ENCODE data around the gene PRMT3.
"Not testable (repeated sequence)": the region's sequence is repeated elsewhere in the genome, so short reads cannot be mapped to it uniquely, and the experiment has no call there.

The PRMT3 gene

DNA sequence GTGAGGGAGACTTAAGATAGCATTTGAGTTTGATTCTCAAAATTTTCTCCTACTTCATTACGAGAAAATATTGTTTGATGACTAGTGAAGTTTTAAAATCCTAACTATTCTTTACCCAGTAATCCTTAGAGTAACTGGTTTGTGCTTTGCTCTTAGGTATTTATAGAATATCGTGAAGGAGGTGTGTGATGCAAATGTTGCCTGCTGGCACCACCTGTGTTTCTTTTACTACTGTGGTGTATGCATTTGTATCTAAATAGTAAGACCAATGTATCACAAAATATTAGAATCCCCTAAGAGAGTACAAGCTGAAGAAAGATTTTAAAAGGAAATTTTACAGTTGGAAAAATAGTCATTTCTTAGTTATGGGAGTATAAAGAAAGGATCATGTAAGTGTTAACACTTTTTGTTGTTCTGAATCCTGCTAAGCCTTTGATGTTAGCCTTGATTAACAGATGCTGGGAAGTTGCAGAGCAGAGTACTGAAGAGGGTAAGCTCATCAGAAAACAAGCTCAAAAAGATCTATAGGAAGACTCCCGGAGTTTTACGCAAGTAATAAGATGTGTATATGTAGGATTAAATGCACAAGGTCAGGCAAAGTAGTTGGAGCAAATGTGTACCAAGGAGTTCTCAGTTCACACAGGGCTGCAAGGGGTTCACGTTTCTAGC lies 109.7 kb downstream of the PRMT3 start:
- in situ Hi-C loops (cut with HindIII; ENCODE audit: low sequenced_read_pairs): no loop called here

GRCh38 chr11:20501252-20501651 lies 113.7 kb downstream of the PRMT3 start:
- in situ Hi-C loops (cut with HindIII; ENCODE audit: low sequenced_read_pairs): no loop called here

- in situ Hi-C loops (cut with HindIII; ENCODE audit: low sequenced_read_pairs): no loop called here
These were observed 114.5 kb downstream of the PRMT3 start for GRCh38 chr11:20501971-20502370.

GRCh38 chr11:20511982-20512381 lies 124.5 kb downstream of the PRMT3 start:
- in situ Hi-C loops (cut with HindIII; ENCODE audit: low sequenced_read_pairs): no loop called here

GRCh38 chr11:20512869-20513268 lies 125.4 kb downstream of the PRMT3 start:
- in situ Hi-C loops (cut with HindIII; ENCODE audit: low sequenced_read_pairs): no loop called here

GRCh38 chr11:20518323-20518834 lies 130.9 kb downstream of the PRMT3 start:
- in situ Hi-C loops (cut with HindIII; ENCODE audit: low sequenced_read_pairs): no loop called here

- in situ Hi-C loops (cut with HindIII; ENCODE audit: low sequenced_read_pairs): no loop called here
These were observed 135.0 kb downstream of the PRMT3 start for GRCh38 chr11:20522536-20522935.

DNA sequence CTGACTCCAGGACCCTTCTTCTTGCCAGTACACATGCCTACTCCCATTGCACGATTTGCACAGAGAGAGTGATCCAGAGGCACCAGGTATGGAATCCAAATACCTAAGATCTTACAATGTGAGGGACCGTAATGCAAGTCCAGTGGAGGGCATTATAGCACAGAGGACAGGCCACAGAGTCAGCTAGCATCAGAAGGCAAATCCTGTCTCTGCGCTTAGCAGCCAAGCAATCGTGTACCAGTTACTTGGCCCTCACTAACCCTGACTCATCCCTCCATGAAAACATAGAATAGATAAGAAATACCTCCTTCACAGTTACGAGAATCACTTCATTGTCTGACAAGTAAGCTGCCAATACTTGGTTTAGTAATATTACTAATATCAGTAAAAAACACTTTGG lies 142.2 kb downstream of the PRMT3 start:
- in situ Hi-C loops (cut with HindIII; ENCODE audit: low sequenced_read_pairs): no loop called here

GRCh38 chr11:20530942-20531703 lies 143.6 kb downstream of the PRMT3 start:
- in situ Hi-C loops (cut with HindIII; ENCODE audit: low sequenced_read_pairs): no loop called here

DNA sequence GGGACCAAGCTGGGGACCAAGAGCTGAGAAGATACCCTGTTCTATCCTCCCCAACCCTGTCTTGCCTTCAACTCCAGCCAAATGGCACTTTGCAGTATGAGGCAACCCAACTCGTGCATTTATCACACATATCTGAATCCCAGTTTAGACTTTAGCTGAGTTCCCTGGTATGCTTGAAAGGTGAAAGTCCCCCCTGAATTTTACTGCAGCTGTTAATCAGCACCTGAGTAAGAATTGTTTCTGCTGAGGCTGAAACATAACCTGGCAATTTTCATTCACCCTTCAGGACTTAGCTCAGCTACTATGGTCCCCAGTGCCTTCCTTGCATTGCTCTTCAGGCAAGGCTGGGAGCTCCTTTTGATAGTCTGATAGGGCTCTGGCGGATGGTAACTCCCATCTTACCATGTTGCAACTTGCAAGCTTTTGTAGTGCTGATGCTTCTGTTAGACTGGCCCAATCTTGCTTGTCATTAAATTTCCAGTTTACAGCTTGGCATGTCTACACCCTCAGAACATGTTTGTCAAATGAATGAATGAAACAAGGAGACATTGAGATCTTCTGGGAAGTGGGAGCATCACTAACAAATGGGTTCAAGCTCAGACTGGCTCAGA lies 147.9 kb downstream of the PRMT3 start:
- in situ Hi-C loops (cut with HindIII; ENCODE audit: low sequenced_read_pairs): no loop called here

GRCh38 chr11:20536365-20536764 lies 148.8 kb downstream of the PRMT3 start:
- in situ Hi-C loops (cut with HindIII; ENCODE audit: low sequenced_read_pairs): no loop called here

DNA sequence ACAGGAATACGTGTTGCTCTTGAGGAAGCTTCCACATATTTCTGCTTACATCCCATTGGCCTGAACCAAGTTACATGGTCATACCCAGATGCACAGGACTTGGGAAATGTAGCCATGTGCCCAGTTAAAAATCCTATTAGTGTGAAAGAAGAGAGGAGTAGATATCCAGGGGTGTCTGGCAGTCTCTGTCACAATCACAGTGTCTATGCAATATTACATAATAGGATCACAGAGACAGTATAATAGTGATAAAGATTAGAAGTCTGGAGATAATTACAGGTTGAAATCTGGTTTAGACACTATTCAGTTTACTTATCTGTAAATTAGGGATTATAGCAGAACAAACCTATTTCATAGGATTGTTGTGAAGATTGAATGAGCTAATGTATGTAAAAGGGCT lies 149.3 kb downstream of the PRMT3 start:
- in situ Hi-C loops (cut with HindIII; ENCODE audit: low sequenced_read_pairs): no loop called here

DNA sequence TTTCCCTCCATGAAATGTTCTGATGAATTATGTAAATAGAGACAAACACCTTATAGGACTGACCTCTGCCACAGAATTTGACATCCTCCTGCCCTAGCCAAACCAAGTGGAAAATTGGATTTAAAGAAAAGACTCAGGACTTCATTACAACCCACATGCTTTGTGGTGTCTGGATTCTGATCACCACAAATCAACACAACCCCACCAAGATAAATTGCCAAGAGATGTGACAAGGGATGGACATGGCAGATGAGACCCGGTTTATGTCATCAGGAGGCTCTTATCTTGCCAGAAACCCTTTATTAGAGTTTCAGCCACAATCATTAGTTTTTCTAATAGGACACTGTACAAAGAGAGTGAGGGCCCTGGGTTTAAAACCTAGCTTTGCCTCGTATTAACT lies 154.0 kb downstream of the PRMT3 start:
- in situ Hi-C loops (cut with HindIII; ENCODE audit: low sequenced_read_pairs): no loop called here

DNA sequence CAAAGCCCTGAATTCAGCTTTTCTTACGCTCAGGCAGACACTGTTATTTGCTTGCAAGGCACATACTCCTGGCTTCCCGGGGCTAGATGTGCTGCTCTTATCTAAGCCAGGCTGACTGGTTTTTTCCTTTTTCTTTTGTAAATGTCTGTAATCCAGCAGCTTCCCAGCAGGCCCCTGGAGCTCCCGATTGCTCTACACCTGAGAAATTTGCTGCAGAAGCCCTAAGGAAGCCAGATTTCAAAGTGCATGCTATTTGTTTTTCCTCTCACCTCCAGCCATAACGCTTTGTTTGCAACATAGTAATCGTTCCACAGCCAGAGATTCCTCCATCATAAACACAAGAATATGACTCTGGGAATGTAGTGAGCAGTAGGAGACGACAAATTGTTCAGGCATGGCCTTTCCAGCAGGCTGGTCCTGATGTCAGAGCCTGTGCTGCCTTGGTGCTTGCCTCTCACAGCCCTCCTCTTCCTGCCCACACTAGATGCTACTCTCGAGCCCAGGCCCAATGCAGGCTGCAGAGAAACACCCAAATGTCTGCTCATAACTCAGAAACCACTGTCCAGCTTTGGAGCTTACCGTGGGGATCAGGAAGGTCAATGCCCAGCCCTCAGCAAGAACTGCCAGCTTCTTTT lies 157.2 kb downstream of the PRMT3 start:
- in situ Hi-C loops (cut with HindIII; ENCODE audit: low sequenced_read_pairs): no loop called here

DNA sequence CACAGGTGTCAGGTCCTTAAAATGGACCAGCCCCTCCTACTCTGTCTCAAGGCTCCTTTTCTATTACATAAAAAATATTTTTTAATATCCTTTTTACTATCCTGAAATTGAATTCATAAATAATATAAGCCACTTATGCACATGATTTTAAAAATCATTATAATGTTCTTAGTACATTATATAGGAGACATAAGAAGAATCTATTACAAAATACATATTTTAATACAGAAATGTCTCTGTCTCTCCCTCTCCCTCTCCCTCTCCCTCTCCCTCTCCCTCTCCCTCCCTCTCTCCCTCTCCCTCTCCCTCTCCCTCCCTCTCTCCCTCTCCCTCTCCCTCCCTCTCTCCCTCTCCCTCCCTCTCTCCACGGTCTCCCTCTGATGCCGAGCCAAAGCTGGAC lies 159.9 kb downstream of the PRMT3 start:
- in situ Hi-C loops (cut with HindIII; ENCODE audit: low sequenced_read_pairs): no loop called here

GRCh38 chr11:20551096-20551495 lies 163.6 kb downstream of the PRMT3 start:
- in situ Hi-C loops (cut with HindIII; ENCODE audit: low sequenced_read_pairs): no loop called here

- in situ Hi-C loops (cut with HindIII; ENCODE audit: low sequenced_read_pairs): no loop called here
These were observed 168.3 kb downstream of the PRMT3 start for GRCh38 chr11:20555783-20556182.

DNA sequence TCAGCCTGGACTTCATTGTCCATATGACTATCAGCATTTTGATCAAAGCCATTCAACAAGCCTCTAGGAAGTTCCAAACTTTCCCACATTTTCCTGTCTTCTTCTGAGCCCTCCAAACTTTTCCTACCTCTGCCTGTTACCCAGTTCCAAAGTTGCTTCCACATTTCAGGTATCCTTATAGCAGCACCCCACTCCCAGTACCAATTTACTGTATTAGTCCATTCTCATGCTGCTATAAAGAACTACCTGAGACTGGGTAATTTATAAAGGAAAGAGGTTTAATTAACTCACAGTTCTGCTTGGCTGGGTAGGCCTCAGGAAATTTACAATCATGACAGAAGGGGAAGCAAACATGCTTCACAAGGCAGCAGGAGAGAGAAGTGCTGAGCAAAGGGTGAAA lies 168.9 kb downstream of the PRMT3 start:
- in situ Hi-C loops (cut with HindIII; ENCODE audit: low sequenced_read_pairs): not testable (repeated sequence)

GRCh38 chr11:20558741-20559140 lies 171.2 kb downstream of the PRMT3 start:
- in situ Hi-C loops (cut with HindIII; ENCODE audit: low sequenced_read_pairs): no loop called here

All from endothelial cell of hepatic sinusoid (primary cell).